ENCODE measurements around the gene RBFOX1.

Gene RBFOX1

GRCh38 chr16:7561908-7562405 lies 229.3 kb downstream of the RBFOX1 start:
- POLR2A ChIA-PET = no interaction called here
- DNase-seq (ENCODE audit: extremely low spot score) = no peak
- TF ChIP-seq, protein P1, sequence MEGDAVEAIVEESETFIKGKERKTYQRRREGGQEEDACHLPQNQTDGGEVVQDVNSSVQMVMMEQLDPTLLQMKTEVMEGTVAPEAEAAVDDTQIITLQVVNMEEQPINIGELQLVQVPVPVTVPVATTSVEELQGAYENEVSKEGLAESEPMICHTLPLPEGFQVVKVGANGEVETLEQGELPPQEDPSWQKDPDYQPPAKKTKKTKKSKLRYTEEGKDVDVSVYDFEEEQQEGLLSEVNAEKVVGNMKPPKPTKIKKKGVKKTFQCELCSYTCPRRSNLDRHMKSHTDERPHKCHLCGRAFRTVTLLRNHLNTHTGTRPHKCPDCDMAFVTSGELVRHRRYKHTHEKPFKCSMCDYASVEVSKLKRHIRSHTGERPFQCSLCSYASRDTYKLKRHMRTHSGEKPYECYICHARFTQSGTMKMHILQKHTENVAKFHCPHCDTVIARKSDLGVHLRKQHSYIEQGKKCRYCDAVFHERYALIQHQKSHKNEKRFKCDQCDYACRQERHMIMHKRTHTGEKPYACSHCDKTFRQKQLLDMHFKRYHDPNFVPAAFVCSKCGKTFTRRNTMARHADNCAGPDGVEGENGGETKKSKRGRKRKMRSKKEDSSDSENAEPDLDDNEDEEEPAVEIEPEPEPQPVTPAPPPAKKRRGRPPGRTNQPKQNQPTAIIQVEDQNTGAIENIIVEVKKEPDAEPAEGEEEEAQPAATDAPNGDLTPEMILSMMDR (IDR thresholded peaks at IDR 0.05; ENCODE audit: control extremely low read depth, extremely low read depth, low read depth, missing control alignments) = no peak
- CTCF ChIA-PET = no interaction called here

- DNase-seq (ENCODE audit: extremely low spot score) = no peak
- POLR2A ChIA-PET = no interaction called here
- TF ChIP-seq, protein P1 (IDR thresholded peaks at IDR 0.05; ENCODE audit: control extremely low read depth, extremely low read depth, low read depth, missing control alignments) = no peak
- CTCF ChIA-PET = no interaction called here
Observed at GRCh38 chr16:7566360-7566759, 233.7 kb downstream of the RBFOX1 start.

GRCh38 chr16:7571366-7571765 lies 238.7 kb downstream of the RBFOX1 start:
- TF ChIP-seq, protein P1 (IDR thresholded peaks at IDR 0.05; ENCODE audit: control extremely low read depth, extremely low read depth, low read depth, missing control alignments) = no peak
- ChIA-PET POLR2A (no interaction called here), CTCF (no interaction called here)
- no peak for DNase-seq (ENCODE audit: extremely low spot score)

GRCh38 chr16:7577588-7577987 lies 244.9 kb downstream of the RBFOX1 start:
- CTCF ChIA-PET = no interaction called here
- no peak for DNase-seq (ENCODE audit: extremely low spot score)
- POLR2A ChIA-PET = no interaction called here
- TF ChIP-seq, protein P1 (IDR thresholded peaks at IDR 0.05; ENCODE audit: control extremely low read depth, extremely low read depth, low read depth, missing control alignments) = no peak

GRCh38 chr16:7579454-7579853 lies 246.8 kb downstream of the RBFOX1 start:
- CTCF ChIA-PET = no interaction called here
- TF ChIP-seq, protein P1 (IDR thresholded peaks at IDR 0.05; ENCODE audit: control extremely low read depth, extremely low read depth, low read depth, missing control alignments) = no peak
- no peak for DNase-seq (ENCODE audit: extremely low spot score)
- POLR2A ChIA-PET = no interaction called here

GRCh38 chr16:7581175-7581574 lies 248.5 kb downstream of the RBFOX1 start:
- no peak for DNase-seq (ENCODE audit: extremely low spot score)
- ChIA-PET CTCF (interaction anchor here (1.2 kb wide), 1 partner anchor 9 kb away, joined by 3 read pairs; no protein-coding TSS in a partner anchor), POLR2A (no interaction called here)
- TF ChIP-seq, protein P1 (IDR thresholded peaks at IDR 0.05; ENCODE audit: control extremely low read depth, extremely low read depth, low read depth, missing control alignments) = no peak

DNA sequence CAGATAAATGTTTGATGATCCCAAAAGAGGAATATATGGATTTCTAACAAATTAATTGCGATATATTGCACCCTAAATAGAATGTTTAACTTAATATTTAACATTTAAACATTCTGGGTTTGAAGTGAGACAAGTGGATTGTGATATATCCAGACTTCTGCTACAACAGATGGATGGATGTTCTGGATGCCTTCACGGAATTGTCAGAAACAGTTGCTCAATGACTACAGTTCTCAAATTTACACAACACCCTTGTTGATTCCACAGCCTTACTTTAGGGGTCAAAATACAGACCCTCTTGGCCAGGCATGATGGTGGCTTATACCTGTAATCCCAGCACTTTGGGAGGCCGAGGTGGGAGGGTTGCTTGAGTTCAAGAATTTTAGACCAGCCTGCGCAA lies 250.8 kb downstream of the RBFOX1 start:
- ChIA-PET CTCF (no interaction called here), POLR2A (no interaction called here)
- DNase-seq (ENCODE audit: extremely low spot score) = no peak
- TF ChIP-seq, protein P1 (IDR thresholded peaks at IDR 0.05; ENCODE audit: control extremely low read depth, extremely low read depth, low read depth, missing control alignments) = no peak

Data from GM10248 (cell line).